Measurements from ENCODE around the gene CD300LD. TPM values are rescaled to one million over a fixed set of nuclear protein-coding genes. Genes with fewer than 3 reads are reported as not detected.

The CD300LD gene
- polyA plus RNA-seq, 3 donors, result not detected

- DNase-seq (ENCODE audit: extremely low read depth in 1 of 11, low read depth in 9 of 11, low spot score in 4 of 11), result no peak
Observed at GRCh38 chr17:74550602-74551001, 41.5 kb downstream of the CD300LD start.

DNA sequence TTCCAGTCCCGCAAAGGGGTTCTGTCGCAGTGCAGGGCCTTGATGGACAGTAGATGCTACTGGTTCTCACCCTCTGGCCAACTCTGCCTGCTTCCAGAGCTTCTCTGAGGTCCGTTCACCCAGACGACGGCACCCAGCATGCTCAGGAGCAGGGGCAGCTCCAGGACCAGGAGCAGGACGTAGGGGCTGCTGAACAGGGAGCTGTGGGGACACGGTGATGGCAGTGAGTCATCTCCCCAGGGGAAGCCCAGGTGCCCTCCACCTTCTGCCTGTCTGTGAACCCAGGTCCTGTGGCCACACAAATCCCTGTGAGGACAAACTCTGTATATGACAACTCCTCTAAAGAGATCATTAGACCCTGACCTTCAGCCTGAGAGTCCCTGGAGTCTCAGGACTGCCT is 42.7 kb downstream of the CD300LD start:
- no peak for DNase-seq (ENCODE audit: extremely low read depth in 1 of 11, low read depth in 9 of 11, low spot score in 4 of 11)

- no peak for DNase-seq (ENCODE audit: extremely low read depth in 1 of 11, low read depth in 9 of 11, low spot score in 4 of 11)
Observed at GRCh38 chr17:74547736-74548135, 44.3 kb downstream of the CD300LD start.

DNA sequence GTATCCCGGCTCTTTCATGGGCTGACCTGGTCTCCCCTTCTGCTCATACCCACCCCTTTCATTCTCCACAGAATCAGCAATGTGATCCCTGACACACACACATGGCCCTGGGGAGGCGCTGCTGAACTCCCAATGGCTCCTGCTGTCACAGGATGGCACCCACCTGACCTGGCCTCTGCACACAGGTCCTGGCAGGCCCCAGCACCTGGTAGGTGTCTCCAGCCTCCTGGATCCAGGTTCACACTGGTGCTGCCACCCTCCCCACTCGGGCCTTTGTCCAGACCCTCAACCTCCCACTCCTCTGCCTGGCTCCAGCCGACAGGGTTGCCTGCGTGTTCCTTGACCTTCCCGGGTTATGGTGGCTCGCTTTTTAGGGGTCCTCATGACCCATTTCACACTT is 44.8 kb downstream of the CD300LD start:
- no peak for DNase-seq (ENCODE audit: extremely low read depth in 1 of 11, low read depth in 9 of 11, low spot score in 4 of 11)

DNA sequence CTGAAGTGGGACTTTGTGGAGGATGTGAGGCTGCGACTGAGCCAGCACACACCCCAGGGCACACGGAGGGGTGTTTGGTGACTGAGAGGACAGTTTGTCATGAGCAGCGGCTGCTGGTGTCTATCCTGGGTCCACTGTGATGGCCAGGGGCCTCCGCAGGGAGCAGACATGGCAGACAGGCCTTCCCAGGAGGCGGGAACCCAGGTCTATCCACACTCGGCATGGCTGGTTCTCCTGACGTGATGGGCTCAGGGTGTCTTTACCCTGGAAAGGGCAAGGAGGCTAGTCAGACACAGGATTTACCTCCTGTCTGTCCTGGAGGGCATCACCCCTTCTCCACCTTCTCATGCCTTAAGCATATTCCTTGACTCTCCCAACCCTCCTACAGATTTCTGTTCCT is 45.5 kb downstream of the CD300LD start:
- DNase-seq (ENCODE audit: extremely low read depth in 1 of 11, low read depth in 9 of 11, low spot score in 4 of 11), result no peak

- no peak for DNase-seq (ENCODE audit: extremely low read depth in 1 of 11, low read depth in 9 of 11, low spot score in 4 of 11)
Observed at GRCh38 chr17:74545843-74546230, 46.2 kb downstream of the CD300LD start, which contains the start of gene CD300C. Gene CD300C (minus strand): TSS chr17:74546115. CDS start chr17:74545782, 333 bp downstream.

DNA sequence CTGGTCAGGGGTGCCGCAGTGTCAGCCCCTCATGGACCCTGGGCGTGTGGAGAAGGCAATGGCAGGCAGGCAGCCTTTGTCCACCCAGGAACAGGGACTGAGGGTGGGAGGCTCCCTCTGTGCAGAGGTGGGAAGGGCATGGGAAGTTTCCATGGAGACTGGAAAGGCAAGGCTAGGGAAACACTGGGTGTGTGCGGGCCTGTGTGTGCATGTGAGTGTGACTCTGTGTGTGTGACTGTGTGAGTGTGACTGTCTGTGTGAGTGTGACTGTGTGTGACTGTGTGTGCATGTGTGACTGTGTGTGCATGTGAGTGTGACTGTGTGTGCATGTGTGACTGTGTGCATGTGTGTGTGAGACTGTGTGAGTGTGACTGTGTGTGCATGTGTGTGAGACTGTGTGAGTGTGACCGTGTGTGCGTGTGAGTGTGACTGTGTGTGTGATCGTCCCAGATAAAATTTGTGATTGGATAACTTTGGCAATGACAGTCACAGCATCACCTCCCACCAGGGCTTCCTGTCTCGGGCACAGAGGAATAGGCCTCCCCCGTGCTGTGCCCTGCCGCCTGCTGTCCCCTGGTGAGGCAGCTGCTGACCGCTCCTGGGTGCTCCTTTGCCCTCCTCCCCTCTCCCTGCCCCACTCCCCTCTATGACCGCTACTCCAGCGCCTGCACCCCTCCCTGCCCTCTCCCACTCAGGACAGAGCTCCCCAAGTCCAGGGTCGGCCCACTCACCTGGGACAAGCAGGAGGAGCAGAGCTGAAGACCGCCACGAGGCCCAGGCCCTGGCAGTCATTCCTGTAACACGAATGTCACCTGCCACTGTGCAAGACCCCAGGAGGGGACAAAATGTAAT is 46.9 kb downstream of the CD300LD start:
- peak in 1 of 11 donors; percentile 5 for DNase-seq (ENCODE audit: extremely low read depth in 1 of 11, low read depth in 9 of 11, low spot score in 4 of 11)

GRCh38 chr17:74543891-74544760 is 48.0 kb downstream of the CD300LD start:
- DNase-seq (ENCODE audit: extremely low read depth in 1 of 11, low read depth in 9 of 11, low spot score in 4 of 11), result no peak

GRCh38 chr17:74543406-74543805 is 48.7 kb downstream of the CD300LD start:
- DNase-seq (ENCODE audit: extremely low read depth in 1 of 11, low read depth in 9 of 11, low spot score in 4 of 11), result no peak

GRCh38 chr17:74542727-74543383 is 49.2 kb downstream of the CD300LD start:
- DNase-seq (ENCODE audit: extremely low read depth in 1 of 11, low read depth in 9 of 11, low spot score in 4 of 11), result no peak

GRCh38 chr17:74542166-74542565 is 49.9 kb downstream of the CD300LD start:
- DNase-seq (ENCODE audit: extremely low read depth in 1 of 11, low read depth in 9 of 11, low spot score in 4 of 11), result no peak

GRCh38 chr17:74541176-74542111 is 50.6 kb downstream of the CD300LD start:
- DNase-seq (ENCODE audit: extremely low read depth in 1 of 11, low read depth in 9 of 11, low spot score in 4 of 11), result no peak

GRCh38 chr17:74539281-74539820 is 52.7 kb downstream of the CD300LD start:
- no peak for DNase-seq (ENCODE audit: extremely low read depth in 1 of 11, low read depth in 9 of 11, low spot score in 4 of 11)

DNA sequence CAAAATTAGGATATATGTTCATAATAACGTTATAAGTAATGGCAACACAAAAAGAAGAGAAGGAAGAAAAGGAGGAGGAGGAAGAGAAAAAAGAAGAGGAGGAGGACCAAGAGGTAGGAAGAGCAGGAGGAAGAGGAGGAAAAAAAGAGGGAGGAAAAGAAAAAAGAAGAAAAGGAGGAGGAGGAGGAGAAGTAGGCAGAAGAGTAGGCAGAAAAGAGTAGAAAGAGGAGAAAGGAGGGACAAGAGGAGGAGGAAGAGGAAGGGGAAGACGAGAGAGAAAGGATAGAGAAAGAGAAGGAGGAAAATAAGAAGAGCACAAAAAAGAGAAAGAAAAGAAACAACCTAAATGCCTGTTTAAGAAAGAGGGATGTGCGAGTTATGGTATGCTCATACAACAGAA is 55.2 kb downstream of the CD300LD start:
- no peak for DNase-seq (ENCODE audit: extremely low read depth in 1 of 11, low read depth in 9 of 11, low spot score in 4 of 11)

- no peak for DNase-seq (ENCODE audit: extremely low read depth in 1 of 11, low read depth in 9 of 11, low spot score in 4 of 11)
Observed at GRCh38 chr17:74532115-74532514, 60.0 kb downstream of the CD300LD start.

DNA sequence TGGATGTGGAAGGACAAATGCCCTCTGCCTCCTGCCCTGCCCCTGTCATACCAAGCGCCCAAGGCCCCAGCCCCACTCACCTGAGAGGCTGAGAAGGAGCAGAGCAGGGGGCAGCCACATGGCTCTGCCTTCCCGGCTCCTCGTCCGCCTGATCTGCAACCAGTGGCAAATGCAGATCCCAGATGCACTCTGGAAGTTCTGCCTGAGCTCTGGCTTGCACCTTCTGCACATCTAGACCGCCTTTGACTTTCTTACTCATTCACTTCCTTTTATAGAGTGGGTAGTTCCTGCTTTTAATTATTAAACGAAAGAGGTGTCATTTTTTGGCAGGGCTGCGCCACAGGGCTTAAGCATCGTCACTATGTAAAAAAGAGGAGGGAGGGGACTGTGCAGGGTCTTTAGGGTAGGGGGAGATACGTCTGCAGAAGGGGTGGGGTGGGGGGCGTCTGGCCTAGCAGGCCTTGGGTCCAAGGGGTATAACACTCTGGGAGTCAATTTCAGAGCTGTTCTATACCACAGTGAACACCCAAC is 60.8 kb downstream of the CD300LD start, which contains the start of gene CD300LB:
Gene CD300LB, minus strand, starts transcription at position 245 of the 531 bp plus-strand sequence. Its CDS starts 125 bp downstream, at position 120.
- no peak for DNase-seq (ENCODE audit: extremely low read depth in 1 of 11, low read depth in 9 of 11, low spot score in 4 of 11)

DNA sequence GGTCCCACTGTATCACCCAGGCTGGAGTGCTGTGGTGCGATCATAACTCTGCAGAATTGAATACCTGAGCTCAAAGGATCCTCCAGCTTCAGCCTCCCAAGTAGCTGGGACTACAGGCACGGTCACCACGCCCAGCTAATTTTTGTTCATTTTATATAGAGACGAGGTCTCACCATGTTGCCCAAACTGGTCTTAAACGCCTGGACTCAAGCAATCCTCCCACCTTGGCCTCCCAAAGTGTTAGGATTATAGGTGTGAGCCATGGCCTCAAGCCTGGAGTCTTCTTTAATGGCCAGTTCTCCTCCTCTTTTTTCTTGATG is 61.3 kb downstream of the CD300LD start:
- DNase-seq (ENCODE audit: extremely low read depth in 1 of 11, low read depth in 9 of 11, low spot score in 4 of 11), result no peak
